Uterus (tissue), 2 donors: Measurements from ENCODE around the gene GTF2F1.

Experiments used
- CTCF ChIP-seq, 4 experiments: fragments of 200-600 bp in 2 of 4; fragments of 450-650 bp in 2 of 4; sonication (generic) in 2 of 4; IDR thresholded peaks; one replicate each; pipeline ENCODE4 v1.5.1; 2016 to 2019; ENCODE audit warnings: antibody characterized with exemption in 4 of 4, mild to moderate bottlenecking in 2 of 4, moderate library complexity in 1 of 4
- POLR2A ChIP-seq, 2 donors: fragments of 450-650 bp; IDR thresholded peaks; one replicate each; pipeline ENCODE4 v1.6.1; 2016; ENCODE audit warnings: antibody characterized with exemption in 2 of 2, mild to moderate bottlenecking in 1 of 2, moderate library complexity in 1 of 2

- no peak for TF ChIP-seq CTCF (IDR thresholded peaks at IDR 0.05)
- no peak for TF ChIP-seq POLR2A (IDR thresholded peaks at IDR 0.05)
Observed at GRCh38 chr19:6415591-6416190, 22.7 kb upstream of the GTF2F1 start.
